Measurements from ENCODE around the gene TRIM22.
"Not testable (repeated sequence)": the region's sequence is repeated elsewhere in the genome, so short reads cannot be mapped to it uniquely, and the experiment has no call there.

DNA sequence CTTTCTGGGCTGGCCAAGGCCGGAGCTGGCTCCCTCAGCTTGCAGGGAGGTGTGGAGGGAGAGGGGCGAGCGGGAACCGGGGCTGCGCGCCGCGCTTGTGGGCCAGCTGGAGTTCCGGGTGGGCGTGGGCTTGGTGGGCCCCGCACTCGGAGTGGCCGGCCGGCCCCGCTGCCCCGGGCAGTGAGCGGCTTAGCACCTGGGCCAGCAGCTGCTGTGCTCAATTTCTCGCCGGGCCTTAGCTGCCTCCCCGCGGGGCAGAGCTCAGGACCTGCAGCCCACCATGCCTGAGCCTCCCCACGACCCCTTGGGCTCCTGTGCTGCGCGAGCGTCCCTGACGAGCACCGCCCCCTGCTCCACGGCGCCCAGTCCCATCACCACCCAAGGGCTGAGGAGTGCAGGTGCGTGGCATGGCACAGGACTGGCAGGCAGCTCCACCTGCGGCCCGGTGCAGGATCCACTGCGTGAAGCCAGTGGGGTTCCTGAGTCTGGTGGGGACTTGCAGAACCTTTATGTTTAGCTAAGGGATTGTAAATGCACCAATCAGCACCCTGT, 6.6 kb upstream of the TRIM22 start:
- not testable (repeated sequence) for TF ChIP-seq CTCF (IDR thresholded peaks at IDR 0.05); POLR2A (IDR thresholded peaks at IDR 0.05; ENCODE audit: low read depth); EP300 (IDR thresholded peaks at IDR 0.05); POLR2AphosphoS5 (IDR thresholded peaks at IDR 0.05)

Measured in esophagus muscularis mucosa (tissue), 4 donors.